Pulmonary artery endothelial cell (primary cell): ENCODE measurements around the gene CCND1. TPM values are rescaled to one million over a fixed set of nuclear protein-coding genes. Genes with fewer than 3 reads are reported as not detected.

ENCODE experiments used
- DNase-seq: peaks from one replicate; pipeline ENCODE4 v3.0.0-alpha.2; 2011; ENCODE audit warnings: low read depth, low spot score
- total RNA-seq: library from RNA; depleted of rRNA; stranded (reverse); fragments of >200 nt; gene quantifications from 2 replicates; pipeline ENCODE4 v1.2.3, GENCODE V29; 2014

The CCND1 gene
- total RNA-seq, 1 donor from 2014 or later: 349 TPM

DNA sequence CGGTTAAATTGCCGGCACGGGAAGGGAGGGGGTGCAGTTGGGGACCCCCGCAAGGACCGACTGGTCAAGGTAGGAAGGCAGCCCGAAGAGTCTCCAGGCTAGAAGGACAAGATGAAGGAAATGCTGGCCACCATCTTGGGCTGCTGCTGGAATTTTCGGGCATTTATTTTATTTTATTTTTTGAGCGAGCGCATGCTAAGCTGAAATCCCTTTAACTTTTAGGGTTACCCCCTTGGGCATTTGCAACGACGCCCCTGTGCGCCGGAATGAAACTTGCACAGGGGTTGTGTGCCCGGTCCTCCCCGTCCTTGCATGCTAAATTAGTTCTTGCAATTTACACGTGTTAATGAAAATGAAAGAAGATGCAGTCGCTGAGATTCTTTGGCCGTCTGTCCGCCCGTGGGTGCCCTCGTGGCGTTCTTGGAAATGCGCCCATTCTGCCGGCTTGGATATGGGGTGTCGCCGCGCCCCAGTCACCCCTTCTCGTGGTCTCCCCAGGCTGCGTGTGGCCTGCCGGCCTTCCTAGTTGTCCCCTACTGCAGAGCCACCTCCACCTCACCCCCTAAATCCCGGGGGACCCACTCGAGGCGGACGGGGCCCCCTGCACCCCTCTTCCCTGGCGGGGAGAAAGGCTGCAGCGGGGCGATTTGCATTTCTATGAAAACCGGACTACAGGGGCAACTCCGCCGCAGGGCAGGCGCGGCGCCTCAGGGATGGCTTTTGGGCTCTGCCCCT, 529 bp upstream of the CCND1 start:
- no peak for DNase-seq

- no peak for DNase-seq
Observed at GRCh38 chr11:69641681-69642548, 959 bp downstream of the CCND1 start.

DNA sequence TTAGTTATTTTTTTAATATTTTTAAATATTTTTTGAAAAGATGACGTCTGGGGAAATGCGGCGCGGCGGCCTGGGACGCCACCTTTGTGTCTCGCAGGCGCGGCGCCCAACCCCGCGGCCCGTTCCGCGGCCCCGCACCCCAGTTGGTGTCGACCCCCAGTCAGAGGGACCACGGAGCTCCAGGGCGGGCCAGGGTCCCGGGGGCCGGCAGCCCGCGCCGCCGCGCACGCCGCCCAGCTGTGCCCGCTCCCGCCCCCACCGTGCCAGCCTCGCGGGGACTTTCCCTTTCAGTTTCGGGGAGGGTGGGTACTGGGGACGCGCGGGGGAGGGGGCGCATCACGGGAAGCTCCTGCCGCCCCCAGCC, 1.6 kb downstream of the CCND1 start:
- DNase-seq: no peak

DNA sequence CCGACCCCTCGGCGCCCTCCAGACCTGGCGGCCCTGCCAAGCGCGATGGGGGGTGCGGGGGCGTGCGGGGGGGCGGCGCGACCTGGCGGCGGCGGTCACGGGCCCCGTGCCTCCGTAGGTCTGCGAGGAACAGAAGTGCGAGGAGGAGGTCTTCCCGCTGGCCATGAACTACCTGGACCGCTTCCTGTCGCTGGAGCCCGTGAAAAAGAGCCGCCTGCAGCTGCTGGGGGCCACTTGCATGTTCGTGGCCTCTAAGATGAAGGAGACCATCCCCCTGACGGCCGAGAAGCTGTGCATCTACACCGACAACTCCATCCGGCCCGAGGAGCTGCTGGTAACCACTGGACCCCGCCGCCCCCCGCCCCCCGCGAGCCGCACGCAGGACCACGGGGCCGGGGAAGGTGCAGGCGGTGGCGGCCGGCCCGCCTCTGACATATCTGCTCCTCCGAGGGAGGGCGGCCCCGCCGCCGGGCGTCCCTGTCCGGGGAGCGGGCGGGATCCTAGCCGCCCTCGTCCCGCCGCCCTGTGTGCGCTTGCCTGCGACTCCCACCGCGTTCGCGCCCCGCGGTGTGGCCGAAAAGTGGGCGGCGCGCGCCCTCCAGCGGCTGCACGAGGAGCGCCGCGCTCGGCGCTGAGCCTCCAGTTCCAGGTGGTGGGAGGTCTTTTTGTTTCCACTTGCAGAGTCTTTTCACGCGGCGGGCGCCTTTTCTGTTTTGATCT, 2.1 kb downstream of the CCND1 start:
- DNase-seq: no peak

GRCh38 chr11:69643646-69644045, 2.7 kb downstream of the CCND1 start:
- DNase-seq: no peak

GRCh38 chr11:69644071-69644961, 3.4 kb downstream of the CCND1 start:
- no peak for DNase-seq

- DNase-seq: no peak
Observed at GRCh38 chr11:69644962-69645675, 4.2 kb downstream of the CCND1 start.

DNA sequence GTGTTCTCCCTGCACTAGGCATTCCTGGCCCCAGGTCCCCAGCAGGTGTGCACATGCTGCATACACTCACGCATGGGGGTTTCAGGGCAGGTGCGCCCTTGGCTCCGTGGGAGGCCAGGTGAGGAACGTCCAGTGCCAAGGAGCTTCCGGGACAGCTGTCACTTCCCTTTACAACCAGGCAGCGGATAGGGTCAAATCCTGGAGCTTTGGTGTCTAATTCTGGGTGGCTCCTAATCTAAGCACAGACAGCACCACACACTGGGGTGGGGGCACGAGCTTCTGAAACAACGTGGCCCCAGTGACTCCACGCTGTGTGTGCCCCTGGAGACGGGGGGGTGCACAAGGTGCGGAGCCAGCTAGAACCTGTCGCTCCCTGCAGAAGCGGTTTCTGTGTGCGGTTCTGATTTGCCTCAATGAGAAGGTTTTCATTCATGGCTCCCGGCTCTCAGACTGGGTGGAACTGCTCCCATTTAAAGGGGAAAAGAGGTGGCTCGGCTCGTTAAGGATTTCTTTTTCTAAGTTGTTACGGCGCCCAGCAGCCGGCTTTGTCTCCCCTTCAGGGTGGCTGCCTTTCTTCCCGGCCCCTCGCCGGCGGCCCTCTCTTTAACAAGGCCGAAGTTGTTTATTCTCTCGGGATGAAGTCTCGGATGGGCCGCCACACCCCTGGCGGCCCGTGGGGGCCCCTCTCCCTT, 5.0 kb downstream of the CCND1 start:
- DNase-seq: no peak

DNA sequence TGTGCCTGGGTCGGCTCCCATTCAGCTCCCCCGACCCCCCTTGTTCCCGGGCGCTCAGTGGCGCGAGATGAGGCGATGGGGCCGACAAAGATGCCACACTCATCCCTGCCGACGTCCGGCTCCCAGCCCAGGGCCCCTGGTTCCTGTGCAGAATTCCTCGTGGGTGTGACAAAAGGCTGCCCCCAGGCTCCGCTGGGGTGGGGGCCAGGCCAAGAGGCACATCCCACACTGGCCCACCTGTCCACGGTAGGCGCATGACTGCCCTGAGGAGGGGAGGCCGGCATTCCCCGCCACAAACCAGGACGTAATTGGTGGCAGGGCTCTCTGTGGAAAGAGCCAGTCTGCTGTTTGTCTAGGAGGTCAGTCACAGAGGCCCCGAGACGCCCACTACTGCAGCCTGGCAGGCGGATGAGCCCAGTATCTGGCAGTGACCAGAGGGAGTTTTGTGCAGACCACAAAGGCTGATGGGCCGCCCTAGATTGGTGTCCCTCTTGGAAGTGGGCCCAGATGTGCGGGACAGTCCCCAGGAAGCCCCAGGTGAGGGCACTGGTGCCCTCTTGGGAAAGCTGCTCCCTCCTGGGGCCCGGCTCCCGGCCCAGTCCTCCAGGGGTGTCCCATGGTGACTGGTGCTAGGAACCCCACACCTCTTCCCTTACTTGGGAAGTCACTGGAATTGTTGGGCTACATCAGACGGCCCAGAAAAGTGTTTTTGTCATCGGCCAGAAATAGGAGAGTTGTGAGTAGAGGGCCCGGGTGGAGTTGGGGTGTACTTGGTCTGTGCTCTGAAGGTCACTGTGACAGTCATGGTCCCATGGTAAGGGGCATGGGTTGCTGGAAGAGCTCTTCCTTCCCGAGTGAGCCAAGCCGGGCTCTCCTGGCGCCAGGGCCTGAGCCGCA, 5.8 kb downstream of the CCND1 start:
- no peak for DNase-seq

DNA sequence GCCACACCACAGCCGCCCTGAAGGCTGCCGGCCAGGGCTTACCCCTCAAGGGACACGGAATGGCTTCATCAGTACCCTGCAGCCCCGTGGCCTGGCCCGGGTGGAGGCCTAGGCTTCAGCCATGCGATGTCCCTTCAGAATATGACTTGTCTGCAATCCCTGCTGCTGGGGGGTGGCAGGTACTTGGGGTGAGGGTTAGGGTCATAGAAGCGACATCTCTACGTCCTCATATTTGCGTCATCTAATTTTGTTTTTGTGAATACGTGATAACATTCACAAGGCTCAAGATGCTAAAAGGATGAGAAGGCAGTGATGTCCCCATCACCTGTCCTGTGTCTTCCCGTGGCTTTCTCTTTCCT, 6.4 kb downstream of the CCND1 start:
- no peak for DNase-seq

GRCh38 chr11:69647761-69648497, 7.0 kb downstream of the CCND1 start:
- no peak for DNase-seq

GRCh38 chr11:69648679-69649575, 8.0 kb downstream of the CCND1 start:
- DNase-seq: no peak

GRCh38 chr11:69649576-69649900, 8.6 kb downstream of the CCND1 start:
- no peak for DNase-seq

DNA sequence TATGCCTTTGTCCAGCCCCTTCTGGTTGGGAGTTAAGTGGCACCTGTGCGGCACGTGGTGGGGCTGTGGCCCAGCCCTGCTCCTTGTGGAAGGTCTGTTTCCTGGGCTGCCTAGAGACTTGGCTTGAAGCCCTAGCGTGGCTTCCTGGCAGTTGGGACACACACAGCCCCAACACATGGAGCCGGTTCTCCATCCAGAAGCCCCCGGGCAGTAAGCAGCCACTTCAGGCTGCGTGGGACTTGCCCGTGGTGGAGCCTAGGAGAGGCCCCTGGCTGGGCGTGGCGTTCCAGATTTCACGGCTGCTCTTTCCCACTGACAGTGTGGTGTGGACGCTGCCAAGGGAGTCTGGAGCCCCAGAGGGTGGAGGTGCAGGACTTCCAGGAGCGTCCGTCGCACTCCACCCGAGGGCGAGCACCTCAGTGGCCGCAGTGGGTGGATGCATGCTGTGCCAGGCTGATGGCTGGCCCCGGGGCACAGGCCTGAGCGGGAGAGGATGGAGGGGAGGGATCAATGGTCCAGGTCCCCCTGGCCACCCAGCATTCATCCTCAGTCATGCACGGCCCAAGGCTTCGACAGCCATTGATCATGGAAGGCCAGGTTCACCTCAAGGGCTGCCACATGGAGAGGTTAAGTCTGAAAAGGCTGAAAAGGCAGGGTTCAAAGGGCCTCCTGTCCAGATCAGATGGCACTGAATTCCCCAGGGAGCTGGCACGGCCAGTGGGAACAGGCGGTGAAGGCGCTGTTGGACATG, 9.3 kb downstream of the CCND1 start:
- no peak for DNase-seq

DNA sequence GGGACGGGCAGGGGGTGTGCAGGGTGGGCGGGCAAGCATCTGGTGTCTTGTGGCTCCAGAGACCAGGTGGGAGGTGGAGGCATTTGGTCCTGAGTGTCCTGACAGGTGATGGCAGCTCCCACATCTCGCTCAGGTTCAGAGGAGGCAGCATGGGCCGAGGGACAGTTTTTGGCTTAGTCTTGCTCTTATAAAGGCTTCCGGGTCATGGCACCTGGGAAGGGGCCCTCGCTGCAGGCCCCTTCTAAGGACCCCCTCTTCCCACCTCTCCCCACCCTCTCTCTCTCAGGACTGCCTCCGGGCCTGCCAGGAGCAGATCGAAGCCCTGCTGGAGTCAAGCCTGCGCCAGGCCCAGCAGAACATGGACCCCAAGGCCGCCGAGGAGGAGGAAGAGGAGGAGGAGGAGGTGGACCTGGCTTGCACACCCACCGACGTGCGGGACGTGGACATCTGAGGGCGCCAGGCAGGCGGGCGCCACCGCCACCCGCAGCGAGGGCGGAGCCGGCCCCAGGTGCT, 9.9 kb downstream of the CCND1 start:
- DNase-seq: no peak

DNA sequence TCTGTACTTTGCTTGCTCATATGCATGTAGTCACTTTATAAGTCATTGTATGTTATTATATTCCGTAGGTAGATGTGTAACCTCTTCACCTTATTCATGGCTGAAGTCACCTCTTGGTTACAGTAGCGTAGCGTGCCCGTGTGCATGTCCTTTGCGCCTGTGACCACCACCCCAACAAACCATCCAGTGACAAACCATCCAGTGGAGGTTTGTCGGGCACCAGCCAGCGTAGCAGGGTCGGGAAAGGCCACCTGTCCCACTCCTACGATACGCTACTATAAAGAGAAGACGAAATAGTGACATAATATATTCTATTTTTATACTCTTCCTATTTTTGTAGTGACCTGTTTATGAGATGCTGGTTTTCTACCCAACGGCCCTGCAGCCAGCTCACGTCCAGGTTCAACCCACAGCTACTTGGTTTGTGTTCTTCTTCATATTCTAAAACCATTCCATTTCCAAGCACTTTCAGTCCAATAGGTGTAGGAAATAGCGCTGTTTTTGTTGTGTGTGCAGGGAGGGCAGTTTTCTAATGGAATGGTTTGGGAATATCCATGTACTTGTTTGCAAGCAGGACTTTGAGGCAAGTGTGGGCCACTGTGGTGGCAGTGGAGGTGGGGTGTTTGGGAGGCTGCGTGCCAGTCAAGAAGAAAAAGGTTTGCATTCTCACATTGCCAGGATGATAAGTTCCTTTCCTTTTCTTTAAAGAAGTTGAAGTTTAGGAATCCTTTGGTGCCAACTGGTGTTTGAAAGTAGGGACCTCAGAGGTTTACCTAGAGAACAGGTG, 11.1 kb downstream of the CCND1 start:
- DNase-seq: no peak
